ENCODE results near the gene SAPCD2. TPM values are rescaled to one million over a fixed set of nuclear protein-coding genes. Genes with fewer than 3 reads are reported as not detected.

SAPCD2 gene
- total RNA-seq, 2 donors from 2014 or later = 20.8 to 24.9 TPM

DNA sequence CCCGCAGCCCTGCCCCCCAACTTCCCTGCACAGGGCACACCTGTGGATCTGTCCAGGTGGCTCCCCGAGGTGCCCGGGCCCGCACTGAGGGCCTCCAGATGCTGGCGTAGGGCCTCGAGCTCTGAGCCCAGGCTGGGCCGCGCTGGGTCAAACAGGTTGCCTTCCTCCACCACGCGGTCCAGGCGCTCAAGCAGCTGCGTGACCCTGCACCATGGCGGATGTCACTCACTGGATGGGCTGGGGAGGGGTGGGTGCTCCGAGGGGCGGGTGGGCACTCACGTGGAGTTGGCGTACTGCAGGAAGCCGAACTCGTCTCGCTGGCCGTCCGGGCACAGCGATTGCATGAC is 47.7 kb downstream of the SAPCD2 start:
- Histone ChIP-seq H3K27me3 (ENCODE audit: control insufficient read depth, insufficient read depth, low read length, poor library complexity, severe bottlenecking) (peaks cover 8% of the 10 kb centered on the region), H3K9me3 (ENCODE audit: control insufficient read depth, low read length) (no peaks in the 10 kb centered on the region), H3K36me3 (ENCODE audit: control insufficient read depth, insufficient read depth, low read length) (no peaks in the 10 kb centered on the region), H3K9ac (ENCODE audit: extremely low read depth, low read length, poor library complexity, severe bottlenecking) (no peak overlapping the region), H3K4me1 (ENCODE audit: control insufficient read depth, insufficient read depth, low read length) (no peaks in the 10 kb centered on the region), H3K4me3 (ENCODE audit: low read length) (no peak overlapping the region), H3K27ac (ENCODE audit: low read depth, low read length) (no peak overlapping the region)
- TF ChIP-seq, protein P1, sequence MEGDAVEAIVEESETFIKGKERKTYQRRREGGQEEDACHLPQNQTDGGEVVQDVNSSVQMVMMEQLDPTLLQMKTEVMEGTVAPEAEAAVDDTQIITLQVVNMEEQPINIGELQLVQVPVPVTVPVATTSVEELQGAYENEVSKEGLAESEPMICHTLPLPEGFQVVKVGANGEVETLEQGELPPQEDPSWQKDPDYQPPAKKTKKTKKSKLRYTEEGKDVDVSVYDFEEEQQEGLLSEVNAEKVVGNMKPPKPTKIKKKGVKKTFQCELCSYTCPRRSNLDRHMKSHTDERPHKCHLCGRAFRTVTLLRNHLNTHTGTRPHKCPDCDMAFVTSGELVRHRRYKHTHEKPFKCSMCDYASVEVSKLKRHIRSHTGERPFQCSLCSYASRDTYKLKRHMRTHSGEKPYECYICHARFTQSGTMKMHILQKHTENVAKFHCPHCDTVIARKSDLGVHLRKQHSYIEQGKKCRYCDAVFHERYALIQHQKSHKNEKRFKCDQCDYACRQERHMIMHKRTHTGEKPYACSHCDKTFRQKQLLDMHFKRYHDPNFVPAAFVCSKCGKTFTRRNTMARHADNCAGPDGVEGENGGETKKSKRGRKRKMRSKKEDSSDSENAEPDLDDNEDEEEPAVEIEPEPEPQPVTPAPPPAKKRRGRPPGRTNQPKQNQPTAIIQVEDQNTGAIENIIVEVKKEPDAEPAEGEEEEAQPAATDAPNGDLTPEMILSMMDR (conservative IDR thresholded peaks at IDR 0.05) = no peak
- Mint-ChIP-seq H3K4me3 (no peak overlapping the region), H3K9me3 (no peaks in the 10 kb centered on the region), H3K27ac (no peak overlapping the region), H3K4me1 (no peaks in the 10 kb centered on the region), H3K27me3 (ENCODE audit: insufficient read depth) (peaks cover 6% of the 10 kb centered on the region), H3K36me3 (ENCODE audit: low read depth) (no peaks in the 10 kb centered on the region)
- DNase-seq = no peak
- 94 to 95% methylated on average over 23 of the region's 23 CpGs for WGBS, 2 experiments (ENCODE audit: insufficient coverage in 1 of 2, insufficient read length in 1 of 2)

DNA sequence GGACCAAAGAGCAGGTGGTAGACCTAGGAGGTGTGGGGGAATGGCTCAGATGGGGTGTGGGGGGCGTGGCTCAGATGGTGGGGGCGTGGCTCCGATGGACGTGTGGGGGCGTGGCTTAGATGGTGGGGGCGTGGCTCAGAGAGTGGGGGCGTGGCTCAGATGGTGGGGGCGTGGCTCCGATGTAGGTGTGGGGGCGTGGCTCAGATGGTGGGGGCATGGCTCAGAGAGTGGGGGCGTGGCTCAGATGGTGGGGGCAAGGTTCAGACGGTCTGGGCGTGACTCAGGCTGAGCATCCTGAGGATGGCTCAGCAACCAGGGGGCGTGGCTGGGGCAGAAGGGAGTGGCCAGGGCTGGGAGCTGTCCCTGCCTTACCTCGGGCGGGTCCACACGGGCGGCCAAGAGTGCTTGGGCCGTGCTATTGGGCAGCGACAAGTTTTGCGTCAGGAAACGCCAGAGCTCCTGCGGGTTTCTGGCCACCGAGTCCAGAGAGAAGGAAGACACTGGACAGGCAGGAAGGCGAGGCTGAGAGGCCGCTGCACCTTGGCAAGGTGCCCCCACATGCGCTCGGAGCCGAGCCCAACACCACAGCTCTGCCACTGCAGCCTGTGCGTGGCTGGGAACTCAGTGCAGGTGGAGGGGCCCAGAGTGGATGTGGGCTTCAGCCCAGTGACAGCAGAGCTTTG is 48.2 kb downstream of the SAPCD2 start:
- no peaks in the 10 kb centered on the region for H3K9me3 ChIP-seq (ENCODE audit: control insufficient read depth, low read length)
- peaks cover 4% of the 10 kb centered on the region for H3K27me3 ChIP-seq (ENCODE audit: control insufficient read depth, insufficient read depth, low read length, poor library complexity, severe bottlenecking)
- Mint-ChIP-seq H3K4me3 (no peak overlapping the region), H3K36me3 (ENCODE audit: low read depth) (peaks cover under 1% of the 10 kb centered on the region), H3K4me1 (no peaks in the 10 kb centered on the region), H3K9me3 (no peaks in the 10 kb centered on the region), H3K27ac (no peak overlapping the region), H3K27me3 (ENCODE audit: insufficient read depth) (peaks cover 3% of the 10 kb centered on the region)
- H3K27ac ChIP-seq (ENCODE audit: low read depth, low read length) = no peak overlapping the region
- no peak overlapping the region for H3K4me3 ChIP-seq (ENCODE audit: low read length)
- H3K36me3 ChIP-seq (ENCODE audit: control insufficient read depth, insufficient read depth, low read length) = no peaks in the 10 kb centered on the region
- H3K9ac ChIP-seq (ENCODE audit: extremely low read depth, low read length, poor library complexity, severe bottlenecking) = no peak overlapping the region
- WGBS, 2 experiments (ENCODE audit: insufficient coverage in 1 of 2, insufficient read length in 1 of 2) = 67 to 88% methylated on average over 19 to 26 of the region's 30 CpGs
- TF ChIP-seq, protein P1 (conservative IDR thresholded peaks at IDR 0.05) = no peak
- no peaks in the 10 kb centered on the region for H3K4me1 ChIP-seq (ENCODE audit: control insufficient read depth, insufficient read depth, low read length)
- peak; percentile 96 for DNase-seq

DNA sequence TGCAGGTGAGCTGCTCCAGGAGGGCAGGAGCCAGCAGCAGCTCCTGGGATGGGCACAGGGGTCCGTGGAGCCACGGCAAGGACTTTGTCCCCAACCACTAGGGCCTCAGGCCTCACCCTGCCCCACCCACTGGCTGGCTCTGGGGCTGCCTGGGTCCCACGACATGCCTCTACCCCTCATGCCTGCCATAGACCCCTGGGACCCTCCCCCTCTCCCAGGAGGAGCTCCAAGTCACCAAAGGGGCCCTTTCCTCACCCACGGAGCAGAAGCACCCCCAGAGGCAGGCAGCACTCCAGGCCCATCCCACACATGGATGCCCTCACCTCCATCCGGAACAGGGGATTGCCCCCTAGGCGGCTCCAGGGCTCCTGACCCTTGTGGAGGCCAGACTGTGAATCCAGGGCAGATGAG is 48.8 kb downstream of the SAPCD2 start:
- Histone ChIP-seq H3K27ac (ENCODE audit: low read depth, low read length) (no peak overlapping the region), H3K27me3 (ENCODE audit: control insufficient read depth, insufficient read depth, low read length, poor library complexity, severe bottlenecking) (no peaks in the 10 kb centered on the region), H3K4me1 (ENCODE audit: control insufficient read depth, insufficient read depth, low read length) (no peaks in the 10 kb centered on the region), H3K36me3 (ENCODE audit: control insufficient read depth, insufficient read depth, low read length) (no peaks in the 10 kb centered on the region), H3K4me3 (ENCODE audit: low read length) (no peak overlapping the region), H3K9ac (ENCODE audit: extremely low read depth, low read length, poor library complexity, severe bottlenecking) (no peak overlapping the region), H3K9me3 (ENCODE audit: control insufficient read depth, low read length) (no peaks in the 10 kb centered on the region)
- no peaks in the 10 kb centered on the region for H3K4me1 Mint-ChIP-seq
- H3K9me3 Mint-ChIP-seq = no peaks in the 10 kb centered on the region
- WGBS, 2 experiments (ENCODE audit: insufficient coverage in 1 of 2, insufficient read length in 1 of 2) = 90 to 91% methylated on average over 2 to 6 of the region's 6 CpGs
- H3K27me3 Mint-ChIP-seq (ENCODE audit: insufficient read depth) = peaks cover 1% of the 10 kb centered on the region
- TF ChIP-seq, protein P1 (conservative IDR thresholded peaks at IDR 0.05) = no peak
- H3K36me3 Mint-ChIP-seq (ENCODE audit: low read depth) = peaks cover 5% of the 10 kb centered on the region
- no peak overlapping the region for H3K4me3 Mint-ChIP-seq
- DNase-seq = no peak
- H3K27ac Mint-ChIP-seq = no peak overlapping the region

Data from endodermal cell (in vitro differentiated cells).